H1 (cell line): ENCODE measurements around the gene GLRA1. TPM values are rescaled to one million over a fixed set of nuclear protein-coding genes. Genes with fewer than 3 reads are reported as not detected.

ENCODE experiments used
- ATF3 ChIP-seq: IDR thresholded peaks from 2 replicates; pipeline ENCODE4 v1.6.1; 2011; ENCODE audit warnings: low read depth, mild to moderate bottlenecking, low read length; ENCODE audit not compliant: insufficient read depth
- CBX5 ChIP-seq: fragments of 300-800, 300-1000 bp; sonication (generic); IDR thresholded peaks from 2 replicates; pipeline ENCODE4 v1.7.1; 2016; ENCODE audit warnings: antibody characterized with exemption, low read length, low read depth
- KDM1A ChIP-seq: fragments of 200-600, 300-600 bp; sonication (generic); IDR thresholded peaks from 2 replicates; pipeline ENCODE4 v1.7.1; 2016; ENCODE audit warnings: mild to moderate bottlenecking, low read length, borderline replicate concordance
- KDM5A ChIP-seq: fragments of 200-600 bp; IDR thresholded peaks from 2 replicates; pipeline ENCODE4 v1.7.1; 2012; ENCODE audit warnings: mild to moderate bottlenecking, low read length, inconsistent platforms, mixed read lengths
- polyA plus RNA-seq, 7 experiments: library from polyadenylated mRNA; depleted of rRNA in 3 of 7; stranded (reverse) in 5 of 7; unstranded in 2 of 7; fragments of >200 nt in 5 of 7; fragments of 200-250 nt in 2 of 7; gene quantifications; 1 replicate in 5 of 7; 2 replicates in 1 of 7; 4 replicates in 1 of 7; pipeline versions ENCODE4 v1.2.1 to v1.2.3, GENCODE V29; 2011 to 2013; ENCODE audit warnings: missing spikeins in 2 of 7, mixed read lengths in 2 of 7
- total RNA-seq: library from RNA; stranded (reverse); fragmentation: NEBNext Ultra II Directional; extraction: Animal tissue kit (Norgen Biotek cat#: 25700); gene quantifications from 2 replicates; pipeline ENCODE4 v1.2.1, GENCODE V29; 2021

GLRA1 gene
- total and polyA plus RNA-seq, 2 of the 8 experiments (the other 6 are each of a cell fraction or from before 2014, with no cell fraction given): not detected

GRCh38 chr5:151820903-151821302 lies 103.7 kb downstream of the GLRA1 start (continued):
- TF ChIP-seq ATF3: no peak
- TF ChIP-seq KDM1A: no peak
- no peak for TF ChIP-seq KDM5A
- no peak for TF ChIP-seq CBX5
- TF ChIP-seq, all 59 proteins: peak for 0
